HG03108 (cell line): ENCODE data around the gene FOXF1.

Experiments used
- ATAC-seq: cut with Tn5 transposase; IDR thresholded peaks from one replicate; pipeline ENCODE4 v1.9.1; 2021; ENCODE audit warnings: moderate library complexity; ENCODE audit not compliant: unreplicated experiment

Gene FOXF1

GRCh38 chr16:86554917-86555703, 44.8 kb downstream of the FOXF1 start, which contains the start of gene MTHFSD:
MTHFSD (minus strand) TSS chr16:86555235; CDS start chr16:86555184, 51 bp downstream.
- peak; percentile 79 for ATAC-seq

GRCh38 chr16:86555704-86556075, 45.4 kb downstream of the FOXF1 start:
- ATAC-seq: no peak

- no peak for ATAC-seq
These were observed 46.2 kb downstream of the FOXF1 start for GRCh38 chr16:86556576-86556975.

GRCh38 chr16:86557587-86557986, 47.3 kb downstream of the FOXF1 start:
- ATAC-seq: no peak

- no peak for ATAC-seq
These were observed 48.2 kb downstream of the FOXF1 start for GRCh38 chr16:86558355-86559193.

- ATAC-seq: no peak
These were observed 49.5 kb downstream of the FOXF1 start for GRCh38 chr16:86559802-86560305.

- no peak for ATAC-seq
These were observed 52.0 kb downstream of the FOXF1 start for GRCh38 chr16:86562356-86562755.

GRCh38 chr16:86563469-86564345, 53.4 kb downstream of the FOXF1 start:
- ATAC-seq: peak; percentile 80
